HG02623 (cell line): ENCODE results near the gene BMX.

Source experiments
- ATAC-seq: cut with Tn5 transposase; IDR thresholded peaks from one replicate; pipeline ENCODE4 v1.9.1; 2021; ENCODE audit warnings: moderate library complexity; ENCODE audit not compliant: unreplicated experiment

BMX gene

GRCh38 chrX:15500497-15500966 is at the start of gene BMX:
Gene BMX, plus strand, starts transcription at chrX:15500807. Its CDS starts 7,547 bp downstream, at chrX:15508354.
- ATAC-seq, result no peak

- ATAC-seq, result no peak
These were observed 48.7 kb upstream of the BMX start for GRCh38 chrX:15451913-15452312.

GRCh38 chrX:15464704-15465103 is 35.9 kb upstream of the BMX start:
- ATAC-seq, result no peak

GRCh38 chrX:15465347-15465746 is 35.3 kb upstream of the BMX start:
- no peak for ATAC-seq

GRCh38 chrX:15465896-15466651 is 34.5 kb upstream of the BMX start:
- no peak for ATAC-seq

DNA sequence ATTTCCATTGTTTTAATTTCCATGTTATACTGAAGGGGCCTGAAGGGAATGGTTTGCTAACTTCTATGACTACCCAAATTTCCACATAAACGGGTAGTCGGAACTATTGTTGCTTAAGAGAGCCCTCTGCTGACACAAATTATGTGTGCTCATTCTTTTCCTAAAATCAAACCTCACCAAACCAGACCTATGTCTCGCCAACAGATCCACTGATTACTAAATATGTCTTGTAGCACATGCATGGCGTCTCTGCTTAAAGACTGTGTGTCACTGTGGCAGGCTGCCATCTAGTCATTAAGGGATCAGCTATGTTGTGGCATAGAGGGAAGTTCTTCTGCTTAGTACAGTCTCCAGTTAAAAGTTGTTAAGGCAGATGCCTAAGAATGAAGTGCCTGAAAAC is 32.6 kb upstream of the BMX start:
- no peak for ATAC-seq

GRCh38 chrX:15469613-15470012 is 31.0 kb upstream of the BMX start:
- no peak for ATAC-seq

- ATAC-seq, result peak; percentile 66
These were observed 29.6 kb upstream of the BMX start for GRCh38 chrX:15471028-15471427.

- no peak for ATAC-seq
These were observed 28.1 kb upstream of the BMX start for GRCh38 chrX:15472531-15472930.

- ATAC-seq, result no peak
These were observed 26.6 kb upstream of the BMX start for GRCh38 chrX:15474028-15474427.

DNA sequence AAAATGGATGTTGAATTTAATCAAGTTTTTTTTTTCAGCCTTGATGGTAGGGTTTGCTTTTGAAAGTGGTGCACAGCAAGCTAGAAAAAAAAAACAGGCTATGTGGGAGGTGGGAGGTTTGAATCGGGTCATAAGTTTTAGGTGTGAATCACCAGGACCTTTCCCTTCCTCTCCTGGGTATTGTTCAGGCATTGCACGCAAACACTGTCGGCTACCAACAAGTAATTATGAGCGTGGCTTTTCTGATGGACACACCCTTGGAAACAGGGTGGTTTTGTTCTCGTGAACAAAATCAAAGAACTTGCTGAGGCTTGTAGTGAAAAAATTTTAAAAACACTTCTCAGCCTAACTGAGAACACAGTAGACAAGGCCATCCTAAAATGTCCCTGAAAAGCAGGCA is 25.6 kb upstream of the BMX start:
- no peak for ATAC-seq

- no peak for ATAC-seq
These were observed 25.1 kb upstream of the BMX start for GRCh38 chrX:15475486-15475885.

GRCh38 chrX:15483891-15484290 is 16.7 kb upstream of the BMX start:
- no peak for ATAC-seq

DNA sequence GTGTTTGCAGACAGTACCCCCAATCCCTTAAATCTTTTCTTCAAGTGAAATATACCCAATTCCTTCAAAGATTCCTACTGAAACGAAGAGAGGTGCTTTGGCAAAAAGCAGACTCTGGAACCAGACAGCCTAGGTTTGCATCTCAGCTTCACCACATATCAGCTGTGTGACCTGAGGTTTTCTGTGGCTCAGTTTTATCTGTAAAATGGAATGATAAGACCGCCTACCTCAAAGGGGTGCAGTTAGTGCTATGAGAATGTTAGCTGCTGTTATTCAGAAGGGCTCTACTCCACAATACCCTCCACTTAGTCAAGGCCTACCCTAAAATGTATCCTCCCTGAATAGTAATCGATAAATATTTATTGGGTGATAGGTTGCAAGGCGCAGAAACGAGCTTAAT is 8.1 kb upstream of the BMX start:
- ATAC-seq, result no peak

DNA sequence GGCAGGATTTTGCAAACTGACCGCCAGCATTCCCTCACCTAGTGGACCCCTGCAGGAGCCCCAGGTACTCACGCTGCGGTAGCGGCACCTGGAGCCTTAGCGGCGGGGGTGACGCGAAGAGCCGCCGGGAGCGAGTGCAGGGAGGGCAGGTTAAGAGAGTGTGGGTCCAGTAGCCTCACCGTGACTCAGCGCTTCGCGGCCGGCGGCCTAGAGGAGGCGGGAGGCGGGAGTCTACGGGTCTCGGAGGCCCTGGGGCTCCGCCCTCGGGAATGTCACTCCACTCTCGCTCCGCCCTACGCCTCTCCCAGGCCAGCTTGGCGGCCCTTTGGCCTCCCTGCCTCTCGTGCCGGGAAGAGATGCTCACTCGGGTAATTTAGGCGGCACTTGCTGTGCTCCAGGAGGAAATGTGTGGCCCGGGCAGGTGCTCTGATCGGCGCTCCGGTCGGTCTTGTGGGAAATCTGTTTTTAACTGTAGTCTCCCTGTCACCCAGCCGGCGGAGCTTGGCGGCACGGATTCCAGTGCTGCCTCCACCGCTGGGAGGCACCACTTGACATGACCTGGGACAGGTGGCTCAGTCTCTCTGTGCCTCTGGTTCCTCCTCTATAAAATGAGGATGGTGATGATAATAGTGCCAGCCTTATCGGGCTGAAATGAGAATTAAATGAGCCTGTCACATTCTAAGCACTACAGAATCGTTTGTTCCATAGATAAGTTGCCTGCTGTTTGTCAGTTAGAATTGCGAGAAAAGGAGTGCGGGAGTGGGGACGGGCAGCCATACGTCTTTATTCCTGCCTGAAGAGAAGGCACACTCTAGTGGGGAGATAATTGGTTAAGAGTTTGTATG is 7.3 kb upstream of the BMX start, which contains the start of gene PIR:
Gene PIR (minus strand): TSS at position 216 of the 845 bp plus-strand sequence. CDS start 2,076 bp downstream, outside the sequence.
- ATAC-seq, result peak; percentile 99

DNA sequence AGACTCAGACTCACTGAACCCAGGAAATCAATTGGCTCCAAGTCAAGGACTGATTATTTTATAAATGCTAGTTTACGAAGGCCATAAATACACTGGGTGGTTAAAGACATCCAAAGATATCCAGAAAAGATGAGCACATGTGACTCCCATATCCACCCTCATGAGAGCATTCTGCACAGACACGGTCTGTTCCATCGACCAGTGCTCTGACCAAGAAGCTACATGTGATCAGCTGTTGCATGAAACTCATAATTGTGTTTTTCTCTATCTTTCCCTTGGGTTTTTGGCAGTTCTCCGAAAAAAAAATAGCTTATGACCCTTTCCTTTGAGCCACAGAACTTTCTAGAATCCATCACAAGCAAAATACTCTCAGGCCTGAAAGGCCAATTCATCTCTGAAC is 4.8 kb upstream of the BMX start:
- no peak for ATAC-seq

- ATAC-seq, result no peak
These were observed 3.8 kb upstream of the BMX start for GRCh38 chrX:15496824-15497223.

GRCh38 chrX:15497865-15498264 is 2.7 kb upstream of the BMX start:
- no peak for ATAC-seq

- ATAC-seq, result no peak
These were observed 1.9 kb upstream of the BMX start for GRCh38 chrX:15498741-15499140.

DNA sequence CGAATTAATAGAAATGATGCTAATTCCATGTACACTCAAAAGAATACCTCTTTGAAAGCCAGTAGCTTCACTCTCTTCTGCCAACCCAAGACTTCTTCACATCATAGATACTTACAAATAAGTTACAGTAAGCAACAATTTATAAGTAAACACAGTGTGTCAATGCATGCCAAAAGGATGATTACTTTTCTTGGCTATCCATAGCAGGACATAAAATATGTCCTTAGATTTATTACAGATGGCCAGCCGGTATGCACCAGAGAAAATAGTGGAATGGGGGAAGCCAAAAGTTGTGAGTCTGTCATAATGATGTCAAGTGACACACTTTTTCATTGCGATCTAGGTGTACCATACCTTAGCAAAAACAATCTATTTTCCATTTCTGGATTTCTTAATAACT is 631 bp upstream of the BMX start:
- no peak for ATAC-seq

DNA sequence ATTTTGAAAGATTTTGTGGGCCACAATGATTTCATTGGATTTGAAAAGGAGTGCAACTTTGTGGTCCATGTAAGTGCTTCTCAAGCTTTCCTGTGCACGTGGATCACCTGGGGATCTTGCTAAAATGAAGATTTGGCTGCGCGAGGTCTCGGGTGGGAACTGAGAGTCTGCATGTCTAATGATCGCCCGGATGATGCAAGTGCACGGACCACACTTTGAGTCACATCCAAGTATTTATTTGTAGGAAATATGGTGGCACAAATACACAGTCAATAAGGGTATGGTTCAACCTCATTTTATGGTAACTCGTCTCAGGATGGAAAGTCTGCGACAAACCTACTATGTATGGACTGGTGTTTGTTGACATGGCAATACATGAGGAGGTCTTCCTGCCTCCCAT is 899 bp downstream of the BMX start:
- ATAC-seq, result no peak

DNA sequence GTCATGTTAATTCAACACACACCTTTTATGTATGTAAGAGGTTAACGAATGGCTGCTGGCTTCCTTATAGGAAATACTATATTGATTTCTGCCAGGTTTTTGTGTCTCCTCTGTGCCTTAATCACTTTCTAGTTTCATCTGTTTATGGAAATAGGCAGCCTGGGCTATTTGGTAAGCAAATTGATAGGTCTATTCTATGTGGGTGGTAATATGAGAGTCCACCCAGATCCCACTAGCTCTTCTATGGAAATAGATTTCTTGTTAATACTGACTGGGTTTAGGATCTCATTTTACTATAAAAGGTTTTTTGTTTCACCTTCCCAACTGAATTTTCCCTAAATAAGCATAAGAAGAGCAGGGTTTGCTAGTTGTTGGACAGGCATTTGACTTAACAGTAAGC is 4.1 kb downstream of the BMX start:
- no peak for ATAC-seq
